Endothelial cell of umbilical vein (primary cell): ENCODE results near the gene NCS1.

Experiments used
- EZH2 ChIP-seq: IDR thresholded peaks from 2 replicates; pipeline ENCODE4 v1.6.1; 2012; ENCODE audit warnings: borderline replicate concordance, low read depth, mild to moderate bottlenecking, moderate library complexity, low read length, inconsistent platforms; ENCODE audit not compliant: severe bottlenecking
- GATA2 ChIP-seq: IDR thresholded peaks from 2 replicates; pipeline ENCODE4 v1.7.0; 2011; ENCODE audit warnings: low read depth, mild to moderate bottlenecking, moderate library complexity, mixed read lengths, low read length; ENCODE audit not compliant: insufficient read length, insufficient read depth
- JUN ChIP-seq: IDR thresholded peaks from 2 replicates; pipeline ENCODE4 v1.6.1; 2011; ENCODE audit warnings: borderline replicate concordance, low read depth; ENCODE audit not compliant: insufficient read length, insufficient read depth
- MAX ChIP-seq: IDR thresholded peaks from 2 replicates; pipeline ENCODE4 v1.6.1; 2011; ENCODE audit not compliant: insufficient read depth, insufficient read length
- POLR2A ChIP-seq: IDR thresholded peaks from 2 replicates; pipeline ENCODE4 v1.6.1; 2012; ENCODE audit warnings: low read depth, mild to moderate bottlenecking, control low read depth, low read length
- POLR2AphosphoS5 ChIP-seq: IDR thresholded peaks from 2 replicates; pipeline ENCODE4 v1.6.1; 2012; ENCODE audit warnings: low read depth, mild to moderate bottlenecking, control low read depth, low read length, moderate library complexity; ENCODE audit not compliant: insufficient read depth
- TF ChIP-seq, protein P1 (sequence below), 2 donors: IDR thresholded peaks; 1 replicate in 1 of 2; 2 replicates in 1 of 2; pipeline ENCODE4 v1.5.1; 2011; ENCODE audit warnings: low read length in 2 of 2, mild to moderate bottlenecking in 2 of 2, moderate library complexity in 2 of 2, control low read depth in 1 of 2, inconsistent platforms in 1 of 2, low read depth in 1 of 2; ENCODE audit not compliant: insufficient read depth in 1 of 2; ENCODE audit errors: extremely low read depth in 1 of 2

DNA sequence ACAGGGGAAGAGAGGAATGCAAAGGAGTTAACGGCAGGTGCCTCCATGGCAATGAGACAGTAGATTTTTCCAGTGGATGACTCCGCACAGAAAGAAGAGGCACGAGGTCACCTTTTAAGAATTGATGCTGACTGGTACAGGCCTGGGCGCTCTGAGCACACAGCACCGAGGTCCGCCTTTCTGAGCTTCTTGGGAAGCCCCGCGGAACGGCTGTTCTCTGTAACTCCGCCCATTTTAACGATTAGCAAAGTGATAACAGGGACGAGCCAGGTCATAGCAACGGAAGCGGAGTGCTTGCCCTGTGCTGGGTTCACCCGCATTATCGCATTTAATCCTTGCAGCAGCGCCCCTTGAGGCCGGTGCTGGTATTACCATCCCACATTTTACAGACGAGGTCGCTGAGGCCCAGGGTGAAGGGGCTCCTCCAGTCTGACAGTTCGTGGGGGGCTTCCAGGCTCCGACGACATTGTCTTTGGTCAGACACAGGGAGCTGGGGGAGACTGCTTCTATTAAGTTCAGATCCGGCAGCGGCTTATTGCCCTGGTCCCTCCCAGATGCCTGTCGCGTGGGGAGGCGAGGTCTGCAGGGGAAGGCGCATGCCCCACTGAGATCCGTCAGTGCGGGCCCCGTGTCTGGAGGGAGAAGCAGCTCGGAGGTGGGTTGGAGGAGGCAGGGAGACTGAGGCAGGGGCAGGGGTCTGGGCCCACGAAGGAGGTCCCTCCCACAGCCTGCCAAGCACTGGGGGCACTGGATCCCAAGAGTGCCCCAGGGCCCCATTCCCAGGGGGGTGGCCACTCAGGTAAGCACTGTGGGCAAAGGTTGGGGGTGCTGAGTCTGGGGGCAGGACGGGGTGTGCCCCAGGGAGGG is 71.0 kb downstream of the NCS1 start:
- TF ChIP-seq POLR2AphosphoS5 (no peak), MAX (no peak), EZH2 (no peak), POLR2A (no peak), JUN (no peak), GATA2 (no peak)
- TF ChIP-seq, protein P1, sequence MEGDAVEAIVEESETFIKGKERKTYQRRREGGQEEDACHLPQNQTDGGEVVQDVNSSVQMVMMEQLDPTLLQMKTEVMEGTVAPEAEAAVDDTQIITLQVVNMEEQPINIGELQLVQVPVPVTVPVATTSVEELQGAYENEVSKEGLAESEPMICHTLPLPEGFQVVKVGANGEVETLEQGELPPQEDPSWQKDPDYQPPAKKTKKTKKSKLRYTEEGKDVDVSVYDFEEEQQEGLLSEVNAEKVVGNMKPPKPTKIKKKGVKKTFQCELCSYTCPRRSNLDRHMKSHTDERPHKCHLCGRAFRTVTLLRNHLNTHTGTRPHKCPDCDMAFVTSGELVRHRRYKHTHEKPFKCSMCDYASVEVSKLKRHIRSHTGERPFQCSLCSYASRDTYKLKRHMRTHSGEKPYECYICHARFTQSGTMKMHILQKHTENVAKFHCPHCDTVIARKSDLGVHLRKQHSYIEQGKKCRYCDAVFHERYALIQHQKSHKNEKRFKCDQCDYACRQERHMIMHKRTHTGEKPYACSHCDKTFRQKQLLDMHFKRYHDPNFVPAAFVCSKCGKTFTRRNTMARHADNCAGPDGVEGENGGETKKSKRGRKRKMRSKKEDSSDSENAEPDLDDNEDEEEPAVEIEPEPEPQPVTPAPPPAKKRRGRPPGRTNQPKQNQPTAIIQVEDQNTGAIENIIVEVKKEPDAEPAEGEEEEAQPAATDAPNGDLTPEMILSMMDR (IDR thresholded peaks at IDR 0.05; ENCODE audit: extremely low read depth in 1 of 2, insufficient read depth in 1 of 2, low read depth in 1 of 2, low read length in 2 of 2) = peak; percentile 78 to 80
